HL-60 (cell line): ENCODE results near the gene POLR3E.

Source experiments
- GABPA ChIP-seq: IDR thresholded peaks from 2 replicates; pipeline ENCODE4 v1.6.1; 2012; ENCODE audit warnings: low read depth
- POLR2AphosphoS5 ChIP-seq: IDR thresholded peaks from 2 replicates; pipeline ENCODE4 v1.6.1; 2012; ENCODE audit warnings: low read depth
- REST ChIP-seq: IDR thresholded peaks from 2 replicates; pipeline ENCODE4 v1.6.1; 2012; ENCODE audit warnings: low read depth; ENCODE audit not compliant: insufficient replicate concordance
- SPI1 ChIP-seq: IDR thresholded peaks from 2 replicates; pipeline ENCODE4 v1.6.1; 2012; ENCODE audit warnings: low read depth, mild to moderate bottlenecking, borderline replicate concordance
- TF ChIP-seq, protein P1 (sequence below): IDR thresholded peaks from one replicate; pipeline ENCODE4 v1.5.1; 2011; ENCODE audit warnings: low read length, control low read depth, inconsistent platforms; ENCODE audit not compliant: insufficient read depth

- TF ChIP-seq POLR2AphosphoS5 (no peak), GABPA (no peak), REST (no peak), SPI1 (no peak)
- TF ChIP-seq, protein P1, sequence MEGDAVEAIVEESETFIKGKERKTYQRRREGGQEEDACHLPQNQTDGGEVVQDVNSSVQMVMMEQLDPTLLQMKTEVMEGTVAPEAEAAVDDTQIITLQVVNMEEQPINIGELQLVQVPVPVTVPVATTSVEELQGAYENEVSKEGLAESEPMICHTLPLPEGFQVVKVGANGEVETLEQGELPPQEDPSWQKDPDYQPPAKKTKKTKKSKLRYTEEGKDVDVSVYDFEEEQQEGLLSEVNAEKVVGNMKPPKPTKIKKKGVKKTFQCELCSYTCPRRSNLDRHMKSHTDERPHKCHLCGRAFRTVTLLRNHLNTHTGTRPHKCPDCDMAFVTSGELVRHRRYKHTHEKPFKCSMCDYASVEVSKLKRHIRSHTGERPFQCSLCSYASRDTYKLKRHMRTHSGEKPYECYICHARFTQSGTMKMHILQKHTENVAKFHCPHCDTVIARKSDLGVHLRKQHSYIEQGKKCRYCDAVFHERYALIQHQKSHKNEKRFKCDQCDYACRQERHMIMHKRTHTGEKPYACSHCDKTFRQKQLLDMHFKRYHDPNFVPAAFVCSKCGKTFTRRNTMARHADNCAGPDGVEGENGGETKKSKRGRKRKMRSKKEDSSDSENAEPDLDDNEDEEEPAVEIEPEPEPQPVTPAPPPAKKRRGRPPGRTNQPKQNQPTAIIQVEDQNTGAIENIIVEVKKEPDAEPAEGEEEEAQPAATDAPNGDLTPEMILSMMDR = no peak
Observed at GRCh38 chr16:22337045-22337444, 39.8 kb downstream of the POLR3E start.
